Spleen (tissue), 11 donors: ENCODE data around the gene AKAP13. TPM values are rescaled to one million over a fixed set of nuclear protein-coding genes. Genes with fewer than 3 reads are reported as not detected.

Source experiments
- DNase-seq: peaks from one replicate; pipeline ENCODE4 v3.0.0-alpha.2; 2020
- H3K27ac ChIP-seq, 8 donors: fragments of 200-600 bp; sonication (generic) in 7 of 8; 1 replicate in 4 of 8; 2 replicates in 4 of 8; pipeline versions ENCODE4 v1.5.0 to v1.8.0; 2016 to 2021; ENCODE audit warnings: inconsistent platforms in 4 of 8, mild to moderate bottlenecking in 4 of 8, moderate library complexity in 1 of 8
- H3K27me3 ChIP-seq, 7 donors: fragments of 200-600 bp; sonication (generic) in 6 of 7; replicated peaks in 1 of 7; 1 replicate in 4 of 7; 2 replicates in 3 of 7; pipeline versions ENCODE4 v1.5.0 to v1.8.0; 2016 to 2021; ENCODE audit warnings: inconsistent platforms in 3 of 7, mild to moderate bottlenecking in 1 of 7
- H3K36me3 ChIP-seq, 6 donors: fragments of 200-600 bp; sonication (generic) in 5 of 6; 1 replicate in 4 of 6; 2 replicates in 2 of 6; pipeline versions ENCODE4 v1.5.0 to v1.8.0; 2016 to 2021; ENCODE audit warnings: inconsistent platforms in 2 of 6
- H3K4me1 ChIP-seq, 6 donors: fragments of 200-600 bp; sonication (generic) in 5 of 6; 1 replicate in 3 of 6; 2 replicates in 3 of 6; pipeline versions ENCODE4 v1.5.0 to v1.8.0; 2016 to 2021; ENCODE audit warnings: inconsistent platforms in 3 of 6
- H3K4me3 ChIP-seq, 8 donors: fragments of 200-600 bp; sonication (generic) in 7 of 8; 1 replicate in 4 of 8; 2 replicates in 4 of 8; pipeline versions ENCODE4 v1.5.0 to v1.8.0; 2016 to 2021; ENCODE audit warnings: inconsistent platforms in 4 of 8, mild to moderate bottlenecking in 4 of 8, moderate library complexity in 2 of 8
- H3K9me3 ChIP-seq, 8 donors: fragments of 200-600 bp; sonication (generic) in 7 of 8; 1 replicate in 4 of 8; 2 replicates in 4 of 8; pipeline versions ENCODE4 v1.5.0 to v1.8.0; 2016 to 2021; ENCODE audit warnings: inconsistent platforms in 4 of 8
- CTCF ChIP-seq, 11 experiments: fragments of 200-600 bp in 7 of 11; fragments of 450-650 bp in 4 of 11; sonication (generic) in 4 of 11; IDR thresholded peaks in 8 of 11; conservative IDR thresholded peaks in 3 of 11; 1 replicate in 7 of 11; 2 replicates in 4 of 11; pipeline versions ENCODE4 v1.4.0 to v1.8.0; 2016 to 2021; ENCODE audit warnings: antibody characterized with exemption in 11 of 11, inconsistent platforms in 4 of 11, mild to moderate bottlenecking in 1 of 11
- POLR2A ChIP-seq, 3 donors: fragments of 450-650 bp; IDR thresholded peaks; one replicate each; pipeline ENCODE4 v1.5.1; 2017; ENCODE audit warnings: antibody characterized with exemption in 3 of 3, mild to moderate bottlenecking in 1 of 3
- POLR2AphosphoS5 ChIP-seq, 3 donors: sonication (generic); formaldehyde crosslinking; IDR thresholded peaks; one replicate each; pipeline ENCODE4 v1.5.1; 2017; ENCODE audit warnings: antibody characterized with exemption in 3 of 3
- WGBS, 5 donors: extraction: QIAGEN DNeasy Blood & Tissue Kit in 3 of 5; methylation state at CpG; one replicate each; pipeline versions ENCODE4 v1.1.5 to v1.1.7; 2013 to 2018; 5-methylcytosine and 5-hydroxymethylcytosine counted together
- intact Hi-C: fragments of 100-400 bp; cut with DNase I; formaldehyde crosslinking; loops from one replicate; pipeline ENCODE4 v1.15.0; 2023; ENCODE audit warnings: low total_unique reads
- polyA plus RNA-seq, 3 donors: library from polyadenylated mRNA; stranded (reverse); fragments of 200-250 nt; gene quantifications; one replicate each; pipeline ENCODE4 v1.2.1, GENCODE V29; 2013
- total RNA-seq, 7 donors: library from RNA; depleted of rRNA in 3 of 7; stranded (reverse); fragments of >200 nt in 3 of 7; fragmentation: NEBNext Ultra II Directional in 4 of 7; extraction: Animal tissue kit (Norgen Biotek cat#: 25700) in 4 of 7; gene quantifications; one replicate each; pipeline versions ENCODE4 v1.1.0 to v1.2.1, GENCODE V29; 2016 to 2021
- donor health status: healthy with polysubstance abuse.
- donor health status: DM: no; HTN: no; CAD: no; lungs with moderate emphysema.
- donor health status: DM: no; HTN: no; CAD: no.
- donor health status: Bipolar disorder and iron deficiency.
- donor health status: healthy.
- donor health status: DM: no; HTN: no; CAD: no.
- donor health status: DM: yes; HTN: yes; CAD: no.

The AKAP13 gene
- total and polyA plus RNA-seq, 10 donors = 35.4 to 413 (median 260) TPM

- Histone ChIP-seq H3K9me3 (no peaks in the 10 kb centered on the region), H3K4me3 (no peak overlapping the region), H3K27ac (no peak overlapping the region), H3K27me3 (no peaks in the 10 kb centered on the region), H3K36me3 (peaks cover 9 to 100% (median 90%) of the 10 kb centered on the region in 6 donors), H3K4me1 (peaks cover 0 to 4% (median 0%) of the 10 kb centered on the region in 6 donors)
- TF ChIP-seq POLR2AphosphoS5 (IDR thresholded peaks at IDR 0.05) = no peak
- DNase-seq = no peak
- intact Hi-C loops = no loop called here
- WGBS, 5 donors = 94 to 98% (median 95%) methylated on average over 11 of the region's 11 CpGs
Observed at GRCh38 chr15:85741662-85742061, 361.3 kb downstream of the AKAP13 start.

GRCh38 chr15:85742186-85742821 is 361.9 kb downstream of the AKAP13 start:
- Histone ChIP-seq H3K4me3 (no peak overlapping the region), H3K27ac (no peak overlapping the region), H3K36me3 (peaks cover 9 to 100% (median 90%) of the 10 kb centered on the region in 6 donors), H3K27me3 (no peaks in the 10 kb centered on the region), H3K4me1 (peaks cover 0 to 4% (median 0%) of the 10 kb centered on the region in 6 donors), H3K9me3 (no peaks in the 10 kb centered on the region)
- WGBS, 5 donors = 64 to 81% (median 72%) methylated on average over 8 of the region's 8 CpGs
- intact Hi-C loops = no loop called here
- peak in 1 of 3 donors; percentile 27 for TF ChIP-seq POLR2AphosphoS5 (IDR thresholded peaks at IDR 0.05)
- TF ChIP-seq POLR2A (IDR thresholded peaks at IDR 0.05) = no peak
- DNase-seq = peak; percentile 53

GRCh38 chr15:85743392-85744055 is 363.1 kb downstream of the AKAP13 start:
- Histone ChIP-seq H3K4me3 (no peak overlapping the region), H3K27ac (no peak overlapping the region), H3K4me1 (peaks cover 0 to 12% (median 4%) of the 10 kb centered on the region in 6 donors), H3K36me3 (peaks cover 9 to 100% (median 90%) of the 10 kb centered on the region in 6 donors), H3K27me3 (no peaks in the 10 kb centered on the region), H3K9me3 (no peaks in the 10 kb centered on the region)
- TF ChIP-seq POLR2AphosphoS5 (IDR thresholded peaks at IDR 0.05) = peak in 1 of 3 donors; percentile 39
- TF ChIP-seq CTCF (IDR thresholded peaks at IDR 0.05 in 8 of 11, conservative IDR thresholded peaks at IDR 0.05 in 3 of 11) = no peak
- WGBS, 5 donors = 85 to 93% (median 91%) methylated on average over 14 of the region's 14 CpGs
- intact Hi-C loops = no loop called here
- no peak for DNase-seq

- no peaks in the 10 kb centered on the region for H3K9me3 ChIP-seq
- DNase-seq = peak; percentile 64
- H3K27me3 ChIP-seq = no peaks in the 10 kb centered on the region
- H3K27ac ChIP-seq = no peak overlapping the region
- WGBS, 5 donors = 96 to 99% (median 98%) methylated on average over 9 to 10 of the region's 10 CpGs
- peaks cover 9 to 100% (median 91%) of the 10 kb centered on the region in 6 donors for H3K36me3 ChIP-seq
- TF ChIP-seq CTCF (IDR thresholded peaks at IDR 0.05 in 8 of 11, conservative IDR thresholded peaks at IDR 0.05 in 3 of 11) (no peak), POLR2AphosphoS5 (IDR thresholded peaks at IDR 0.05) (peak in 1 of 3 donors; percentile 55), POLR2A (IDR thresholded peaks at IDR 0.05) (no peak)
- intact Hi-C loops = no loop called here
- peaks cover 0 to 23% (median 11%) of the 10 kb centered on the region in 6 donors for H3K4me1 ChIP-seq
- H3K4me3 ChIP-seq = no peak overlapping the region
Observed at GRCh38 chr15:85744579-85744978, 364.2 kb downstream of the AKAP13 start.

GRCh38 chr15:85745023-85745422 is 364.6 kb downstream of the AKAP13 start:
- no peaks in the 10 kb centered on the region for H3K27me3 ChIP-seq
- H3K4me1 ChIP-seq = peaks cover 0 to 27% (median 12%) of the 10 kb centered on the region in 6 donors
- no peaks in the 10 kb centered on the region for H3K9me3 ChIP-seq
- TF ChIP-seq POLR2AphosphoS5 (IDR thresholded peaks at IDR 0.05) (no peak), CTCF (IDR thresholded peaks at IDR 0.05 in 8 of 11, conservative IDR thresholded peaks at IDR 0.05 in 3 of 11) (no peak), POLR2A (IDR thresholded peaks at IDR 0.05) (no peak)
- WGBS, 5 donors = 86 to 95% (median 89%) methylated on average over 12 of the region's 12 CpGs
- intact Hi-C loops = no loop called here
- no peak overlapping the region for H3K27ac ChIP-seq
- H3K4me3 ChIP-seq = no peak overlapping the region
- peaks cover 9 to 99% (median 88%) of the 10 kb centered on the region in 6 donors for H3K36me3 ChIP-seq
- DNase-seq = peak; percentile 54
